Esophagus muscularis mucosa (tissue), 4 donors: ENCODE measurements around the gene KDM5A. TPM values are rescaled to one million over a fixed set of nuclear protein-coding genes. Genes with fewer than 3 reads are reported as not detected.

ENCODE experiments used
- DNase-seq: peaks from one replicate; pipeline ENCODE4 v3.0.0-alpha.2; 2017; ENCODE audit errors: extremely low spot score
- H3K27ac ChIP-seq, 4 donors: fragments of 200-600 bp; sonication (generic); replicated peaks in 1 of 4; 1 replicate in 3 of 4; 2 replicates in 1 of 4; pipeline ENCODE4 v1.5.1; 2016 to 2019; ENCODE audit warnings: mild to moderate bottlenecking in 1 of 4
- H3K27me3 ChIP-seq, 4 donors: fragments of 200-600 bp; sonication (generic); one replicate each; pipeline versions ENCODE4 v1.5.1 to v1.6.0; 2016 to 2019
- H3K36me3 ChIP-seq, 4 donors: fragments of 200-600 bp; sonication (generic); one replicate each; pipeline ENCODE4 v1.5.1; 2016 to 2019
- H3K4me1 ChIP-seq, 4 donors: fragments of 200-600 bp; sonication (generic); one replicate each; pipeline ENCODE4 v1.5.1; 2016 to 2019
- H3K4me3 ChIP-seq, 4 donors: fragments of 200-600 bp; sonication (generic); 1 replicate in 2 of 4; 2 replicates in 2 of 4; pipeline ENCODE4 v1.5.1; 2016 to 2019; ENCODE audit warnings: mild to moderate bottlenecking in 4 of 4, moderate library complexity in 1 of 4
- H3K9me3 ChIP-seq, 4 donors: fragments of 200-600 bp; sonication (generic); 1 replicate in 3 of 4; 2 replicates in 1 of 4; pipeline ENCODE4 v1.5.1; 2016 to 2019
- EP300 ChIP-seq: sonication (generic); formaldehyde crosslinking; IDR thresholded peaks from one replicate; pipeline ENCODE4 v1.6.1; 2017; ENCODE audit warnings: antibody characterized with exemption
- POLR2A ChIP-seq: fragments of 450-650 bp; IDR thresholded peaks from one replicate; pipeline ENCODE4 v1.6.1; 2017; ENCODE audit warnings: antibody characterized with exemption, moderate library complexity, mild to moderate bottlenecking, low read depth
- POLR2AphosphoS5 ChIP-seq, 2 donors: sonication (generic); formaldehyde crosslinking; IDR thresholded peaks; one replicate each; pipeline ENCODE4 v1.6.1; 2017; ENCODE audit warnings: antibody characterized with exemption in 2 of 2
- WGBS: methylation state at CpG from one replicate; pipeline ENCODE4 v1.1.5; 2018; 5-methylcytosine and 5-hydroxymethylcytosine counted together
- intact Hi-C: fragments of 100-400 bp; cut with DNase I; formaldehyde crosslinking; loops from one replicate; pipeline ENCODE4 v1.15.1; 2023
- total RNA-seq, 4 donors: library from RNA; depleted of rRNA; stranded (reverse); fragments of >200 nt; gene quantifications; one replicate each; pipeline versions ENCODE4 v1.1.0 to v1.2.1, GENCODE V29; 2016
- TF ChIP-seq, protein P1 (sequence below), 3 experiments: fragments of 200-600 bp in 2 of 3; fragments of 450-650 bp in 1 of 3; sonication (generic) in 2 of 3; IDR thresholded peaks; one replicate each; pipeline ENCODE4 v1.5.1; 2017 to 2019; ENCODE audit warnings: antibody characterized with exemption in 3 of 3, mild to moderate bottlenecking in 2 of 3, moderate library complexity in 1 of 3

KDM5A gene
- total RNA-seq, 4 donors from 2014 or later = 33.6 to 46.1 (median 39.1) TPM

DNA sequence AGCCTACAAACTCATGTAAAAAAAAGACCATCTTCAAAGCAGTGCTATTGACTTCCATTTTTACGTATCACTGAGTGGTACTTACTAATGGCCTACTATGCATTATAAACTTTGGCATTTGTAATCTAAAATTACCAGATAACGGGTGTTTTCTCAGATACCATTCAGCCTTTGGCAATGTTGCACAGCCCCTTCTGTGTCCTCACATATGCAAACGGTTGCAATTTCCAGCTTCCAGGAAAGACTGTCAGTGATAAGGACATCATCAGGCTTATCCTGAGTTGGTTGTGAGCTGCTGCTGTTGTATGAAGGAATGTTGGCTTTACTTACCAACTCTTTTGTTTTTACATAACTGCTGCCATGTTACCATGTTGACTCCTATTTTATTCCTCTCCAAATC is 124.9 kb downstream of the KDM5A start:
- 83% methylated on average over 3 of the region's 3 CpGs for WGBS
- intact Hi-C loops = no loop called here

DNA sequence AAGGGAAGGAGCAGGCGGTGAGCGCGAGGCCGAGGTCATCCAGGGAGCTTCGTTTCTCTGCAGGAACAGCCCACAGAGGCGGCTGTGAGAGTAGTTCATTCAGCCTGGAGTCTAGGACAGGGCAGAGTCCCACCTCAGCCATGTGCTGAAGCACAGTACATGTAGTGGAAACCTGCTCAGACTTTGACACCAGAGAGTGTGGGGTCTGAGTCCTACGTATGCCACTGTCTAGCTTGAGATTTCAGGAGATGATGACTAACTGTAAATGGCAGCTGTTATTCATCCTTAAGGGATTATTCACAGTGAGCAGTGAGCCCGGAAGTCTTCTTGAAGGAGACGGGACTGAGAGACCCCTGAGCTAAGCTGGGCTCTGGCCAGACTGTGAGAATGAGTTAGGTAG is 125.5 kb downstream of the KDM5A start:
- 85% methylated on average over 9 of the region's 9 CpGs for WGBS
- Histone ChIP-seq H3K4me1 (peaks cover 0 to 17% (median 12%) of the 10 kb centered on the region in 4 donors), H3K27me3 (peaks cover 0 to 73% (median 5%) of the 10 kb centered on the region in 4 donors), H3K9me3 (no peaks in the 10 kb centered on the region), H3K27ac (no peak overlapping the region), H3K36me3 (no peaks in the 10 kb centered on the region), H3K4me3 (no peak overlapping the region)
- intact Hi-C loops = no loop called here
- TF ChIP-seq POLR2A (no peak), EP300 (no peak), POLR2AphosphoS5 (IDR thresholded peaks at IDR 0.05) (no peak)
- TF ChIP-seq, protein P1, sequence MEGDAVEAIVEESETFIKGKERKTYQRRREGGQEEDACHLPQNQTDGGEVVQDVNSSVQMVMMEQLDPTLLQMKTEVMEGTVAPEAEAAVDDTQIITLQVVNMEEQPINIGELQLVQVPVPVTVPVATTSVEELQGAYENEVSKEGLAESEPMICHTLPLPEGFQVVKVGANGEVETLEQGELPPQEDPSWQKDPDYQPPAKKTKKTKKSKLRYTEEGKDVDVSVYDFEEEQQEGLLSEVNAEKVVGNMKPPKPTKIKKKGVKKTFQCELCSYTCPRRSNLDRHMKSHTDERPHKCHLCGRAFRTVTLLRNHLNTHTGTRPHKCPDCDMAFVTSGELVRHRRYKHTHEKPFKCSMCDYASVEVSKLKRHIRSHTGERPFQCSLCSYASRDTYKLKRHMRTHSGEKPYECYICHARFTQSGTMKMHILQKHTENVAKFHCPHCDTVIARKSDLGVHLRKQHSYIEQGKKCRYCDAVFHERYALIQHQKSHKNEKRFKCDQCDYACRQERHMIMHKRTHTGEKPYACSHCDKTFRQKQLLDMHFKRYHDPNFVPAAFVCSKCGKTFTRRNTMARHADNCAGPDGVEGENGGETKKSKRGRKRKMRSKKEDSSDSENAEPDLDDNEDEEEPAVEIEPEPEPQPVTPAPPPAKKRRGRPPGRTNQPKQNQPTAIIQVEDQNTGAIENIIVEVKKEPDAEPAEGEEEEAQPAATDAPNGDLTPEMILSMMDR (IDR thresholded peaks at IDR 0.05) = no peak
- DNase-seq = no peak

More for the DNA sequence above, 124.9 kb downstream of the KDM5A start:
- H3K9me3 ChIP-seq = no peaks in the 10 kb centered on the region
- no peak overlapping the region for H3K4me3 ChIP-seq
- H3K27ac ChIP-seq = no peak overlapping the region
- DNase-seq = no peak
- no peaks in the 10 kb centered on the region for H3K36me3 ChIP-seq
- H3K4me1 ChIP-seq = peaks cover 0 to 20% (median 17%) of the 10 kb centered on the region in 4 donors
- TF ChIP-seq POLR2A (no peak), EP300 (no peak), POLR2AphosphoS5 (IDR thresholded peaks at IDR 0.05) (no peak)
- TF ChIP-seq, protein P1 (IDR thresholded peaks at IDR 0.05) = no peak
- peaks cover 0 to 71% (median 5%) of the 10 kb centered on the region in 4 donors for H3K27me3 ChIP-seq

DNA sequence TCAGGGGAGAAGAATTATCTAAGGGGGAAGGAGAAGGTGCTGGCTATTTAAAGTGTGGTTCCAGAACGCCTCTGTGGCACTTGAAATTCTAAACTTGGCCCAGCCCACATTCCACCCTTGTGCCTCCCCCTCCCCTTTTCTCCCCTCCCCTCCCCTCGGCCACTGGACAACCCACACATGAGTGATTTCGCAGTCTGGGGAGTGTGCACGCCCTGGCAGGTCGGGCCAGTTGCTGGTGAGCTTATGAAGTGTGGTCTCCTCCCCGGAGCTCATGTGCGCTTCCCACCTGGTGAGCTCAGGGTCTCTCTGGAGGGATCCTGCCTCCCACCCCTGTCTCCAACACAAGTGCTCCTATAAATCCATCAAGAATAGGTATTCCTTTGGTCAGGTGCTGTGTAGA is 126.3 kb downstream of the KDM5A start, which contains the start of gene SLC6A13:
TSS of gene SLC6A13 (minus strand) at position 20 of the 400 bp plus-strand sequence. CDS start 2,784 bp downstream, outside the sequence.
- Histone ChIP-seq H3K36me3 (no peaks in the 10 kb centered on the region), H3K9me3 (no peaks in the 10 kb centered on the region), H3K27ac (no peak within 1 kb of the TSS), H3K4me3 (no peak within 1 kb of the TSS), H3K27me3 (peaks cover 0 to 78% (median 5%) of the 10 kb centered on the region in 4 donors), H3K4me1 (peaks cover 0 to 10% (median 5%) of the 10 kb centered on the region in 4 donors)
- WGBS = 18% methylated on average over 7 of the region's 7 CpGs
- TF ChIP-seq, protein P1 (IDR thresholded peaks at IDR 0.05) = no peak
- no peak for TF ChIP-seq EP300
- intact Hi-C loops = no loop called here
- DNase-seq = peak; percentile 66

DNA sequence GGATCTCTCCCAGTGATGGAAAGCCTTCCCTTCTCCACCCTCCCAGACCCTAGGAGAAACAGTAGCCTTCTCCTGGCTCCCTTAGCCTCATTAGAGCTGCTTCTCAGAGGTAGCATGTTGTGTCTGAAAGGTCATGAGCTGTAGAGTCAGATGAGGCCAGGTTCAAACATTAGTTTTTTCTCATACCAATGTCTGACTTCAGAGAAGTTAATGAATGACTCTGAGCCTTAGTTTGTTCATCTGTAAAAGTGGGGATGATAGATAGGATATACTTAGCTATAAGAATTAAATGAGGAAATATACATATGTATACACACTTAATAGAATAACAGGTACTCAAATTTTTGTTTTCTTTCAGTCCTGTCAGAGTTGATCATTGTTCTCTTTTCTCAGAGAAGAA is 127.0 kb downstream of the KDM5A start:
- H3K4me1 ChIP-seq = peaks cover 0 to 3% (median under 1%) of the 10 kb centered on the region in 4 donors
- H3K9me3 ChIP-seq = no peaks in the 10 kb centered on the region
- intact Hi-C loops = no loop called here
- H3K27me3 ChIP-seq = peaks cover 0 to 78% (median 5%) of the 10 kb centered on the region in 4 donors
- no peaks in the 10 kb centered on the region for H3K36me3 ChIP-seq
- TF ChIP-seq, protein P1 (IDR thresholded peaks at IDR 0.05) = no peak
- TF ChIP-seq POLR2A = no peak
- TF ChIP-seq EP300 = no peak
- TF ChIP-seq POLR2AphosphoS5 (IDR thresholded peaks at IDR 0.05) = no peak
- no peak for DNase-seq
- no peak overlapping the region for H3K27ac ChIP-seq
- H3K4me3 ChIP-seq = no peak overlapping the region
